Endothelial cell of coronary artery (primary cell): ENCODE data around the gene SPHKAP. TPM values are rescaled to one million over a fixed set of nuclear protein-coding genes. Genes with fewer than 3 reads are reported as not detected.

Experiments
- total RNA-seq: library from RNA; depleted of rRNA; stranded (reverse); fragments of >200 nt; gene quantifications from 2 replicates; pipeline ENCODE4 v1.2.3, GENCODE V29; 2014

The SPHKAP gene, protein sequence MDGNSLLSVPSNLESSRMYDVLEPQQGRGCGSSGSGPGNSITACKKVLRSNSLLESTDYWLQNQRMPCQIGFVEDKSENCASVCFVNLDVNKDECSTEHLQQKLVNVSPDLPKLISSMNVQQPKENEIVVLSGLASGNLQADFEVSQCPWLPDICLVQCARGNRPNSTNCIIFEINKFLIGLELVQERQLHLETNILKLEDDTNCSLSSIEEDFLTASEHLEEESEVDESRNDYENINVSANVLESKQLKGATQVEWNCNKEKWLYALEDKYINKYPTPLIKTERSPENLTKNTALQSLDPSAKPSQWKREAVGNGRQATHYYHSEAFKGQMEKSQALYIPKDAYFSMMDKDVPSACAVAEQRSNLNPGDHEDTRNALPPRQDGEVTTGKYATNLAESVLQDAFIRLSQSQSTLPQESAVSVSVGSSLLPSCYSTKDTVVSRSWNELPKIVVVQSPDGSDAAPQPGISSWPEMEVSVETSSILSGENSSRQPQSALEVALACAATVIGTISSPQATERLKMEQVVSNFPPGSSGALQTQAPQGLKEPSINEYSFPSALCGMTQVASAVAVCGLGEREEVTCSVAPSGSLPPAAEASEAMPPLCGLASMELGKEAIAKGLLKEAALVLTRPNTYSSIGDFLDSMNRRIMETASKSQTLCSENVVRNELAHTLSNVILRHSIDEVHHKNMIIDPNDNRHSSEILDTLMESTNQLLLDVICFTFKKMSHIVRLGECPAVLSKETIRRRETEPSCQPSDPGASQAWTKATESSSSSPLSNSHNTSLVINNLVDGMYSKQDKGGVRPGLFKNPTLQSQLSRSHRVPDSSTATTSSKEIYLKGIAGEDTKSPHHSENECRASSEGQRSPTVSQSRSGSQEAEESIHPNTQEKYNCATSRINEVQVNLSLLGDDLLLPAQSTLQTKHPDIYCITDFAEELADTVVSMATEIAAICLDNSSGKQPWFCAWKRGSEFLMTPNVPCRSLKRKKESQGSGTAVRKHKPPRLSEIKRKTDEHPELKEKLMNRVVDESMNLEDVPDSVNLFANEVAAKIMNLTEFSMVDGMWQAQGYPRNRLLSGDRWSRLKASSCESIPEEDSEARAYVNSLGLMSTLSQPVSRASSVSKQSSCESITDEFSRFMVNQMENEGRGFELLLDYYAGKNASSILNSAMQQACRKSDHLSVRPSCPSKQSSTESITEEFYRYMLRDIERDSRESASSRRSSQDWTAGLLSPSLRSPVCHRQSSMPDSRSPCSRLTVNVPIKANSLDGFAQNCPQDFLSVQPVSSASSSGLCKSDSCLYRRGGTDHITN (N-terminal part only)
- total RNA-seq, result not detected in 2 replicates

GRCh38 chr2:228181098-228182019, at the start of gene SPHKAP:
Gene SPHKAP, minus strand, starts transcription at chr2:228181687. Its CDS starts 89 bp downstream, at chr2:228181598.

